Body of pancreas (tissue), 4 donors: ENCODE data around the gene GAS1.

ENCODE experiments used
- POLR2A ChIP-seq, 3 donors: fragments of 450-650 bp; IDR thresholded peaks; one replicate each; pipeline ENCODE4 v1.6.1; 2016; ENCODE audit warnings: antibody characterized with exemption in 3 of 3, mild to moderate bottlenecking in 2 of 3
- TF ChIP-seq, protein P1 (sequence below), 7 experiments: fragments of 450-650 bp in 4 of 7; fragments of 200-600 bp in 3 of 7; sonication (generic) in 3 of 7; IDR thresholded peaks; one replicate each; pipeline ENCODE4 v1.5.1; 2016 to 2019; ENCODE audit warnings: antibody characterized with exemption in 7 of 7

DNA sequence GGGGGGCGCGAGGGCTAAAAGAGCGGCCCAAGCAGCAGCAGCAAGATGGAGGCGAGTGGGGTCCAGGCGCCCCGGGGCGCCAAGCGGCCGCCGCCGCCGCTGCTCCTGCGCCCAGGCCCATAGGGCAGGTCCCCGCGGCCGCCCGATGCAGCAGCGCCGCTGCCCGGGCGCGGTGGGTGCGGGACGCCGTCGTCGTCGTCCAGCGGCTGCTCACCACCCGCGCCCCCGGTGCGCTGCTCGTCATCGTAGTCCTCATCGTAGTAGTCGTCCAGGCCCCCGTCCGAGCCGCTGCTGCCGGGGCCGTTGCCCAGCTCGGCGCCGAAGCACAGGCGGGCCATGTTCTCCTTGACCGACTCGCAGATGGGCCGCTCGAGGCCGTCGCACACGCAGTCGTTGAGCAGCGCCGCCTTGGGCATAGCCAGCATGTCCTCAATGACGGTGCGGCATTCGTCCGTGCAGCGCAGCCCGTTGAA, 1.5 kb downstream of the GAS1 start:
- TF ChIP-seq, protein P1, sequence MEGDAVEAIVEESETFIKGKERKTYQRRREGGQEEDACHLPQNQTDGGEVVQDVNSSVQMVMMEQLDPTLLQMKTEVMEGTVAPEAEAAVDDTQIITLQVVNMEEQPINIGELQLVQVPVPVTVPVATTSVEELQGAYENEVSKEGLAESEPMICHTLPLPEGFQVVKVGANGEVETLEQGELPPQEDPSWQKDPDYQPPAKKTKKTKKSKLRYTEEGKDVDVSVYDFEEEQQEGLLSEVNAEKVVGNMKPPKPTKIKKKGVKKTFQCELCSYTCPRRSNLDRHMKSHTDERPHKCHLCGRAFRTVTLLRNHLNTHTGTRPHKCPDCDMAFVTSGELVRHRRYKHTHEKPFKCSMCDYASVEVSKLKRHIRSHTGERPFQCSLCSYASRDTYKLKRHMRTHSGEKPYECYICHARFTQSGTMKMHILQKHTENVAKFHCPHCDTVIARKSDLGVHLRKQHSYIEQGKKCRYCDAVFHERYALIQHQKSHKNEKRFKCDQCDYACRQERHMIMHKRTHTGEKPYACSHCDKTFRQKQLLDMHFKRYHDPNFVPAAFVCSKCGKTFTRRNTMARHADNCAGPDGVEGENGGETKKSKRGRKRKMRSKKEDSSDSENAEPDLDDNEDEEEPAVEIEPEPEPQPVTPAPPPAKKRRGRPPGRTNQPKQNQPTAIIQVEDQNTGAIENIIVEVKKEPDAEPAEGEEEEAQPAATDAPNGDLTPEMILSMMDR (IDR thresholded peaks at IDR 0.05), result peak in 5 of 7 experiments; percentile 19 to 57 (median 30)
- TF ChIP-seq POLR2A (IDR thresholded peaks at IDR 0.05), result peak in 2 of 3 donors; percentile 69 to 76
